ENCODE measurements around the gene BYSL.

Gene BYSL

DNA sequence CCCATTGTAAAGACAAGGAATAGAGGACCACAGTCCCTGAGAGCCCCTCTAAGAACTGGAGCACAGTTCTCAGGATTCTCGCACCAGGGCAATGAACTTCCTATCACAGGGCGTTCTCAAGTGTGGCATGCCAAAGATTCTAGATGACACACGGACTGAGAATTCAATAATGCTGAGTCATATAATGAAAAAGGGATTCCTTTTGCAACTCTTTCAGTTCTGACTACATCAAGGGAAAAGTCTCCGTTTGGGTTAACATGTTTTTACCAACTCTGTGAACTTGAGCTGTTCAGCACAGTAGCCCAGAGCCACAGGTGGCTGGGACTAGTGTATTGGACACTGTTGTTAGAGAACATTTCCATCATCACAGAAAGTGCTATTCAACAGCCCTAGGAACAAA is 3.8 kb upstream of the BYSL start:
- DNase-seq (ENCODE audit: low read depth): no peak

DNA sequence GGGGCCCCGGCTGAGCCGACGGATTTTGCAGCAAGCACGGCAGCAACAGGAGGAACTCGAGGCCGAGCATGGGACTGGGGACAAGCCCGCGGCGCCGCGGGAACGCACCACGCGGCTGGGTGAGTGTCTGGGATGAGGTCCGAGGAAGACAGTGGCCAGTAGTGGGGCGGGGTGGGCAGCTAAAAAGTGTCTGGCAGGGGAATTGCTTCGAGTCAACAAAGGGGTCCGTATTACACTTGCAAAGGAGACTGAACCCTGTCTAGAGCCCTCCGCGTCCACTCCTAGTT is 356 bp downstream of the BYSL start:
- DNase-seq (ENCODE audit: low read depth): no peak

DNA sequence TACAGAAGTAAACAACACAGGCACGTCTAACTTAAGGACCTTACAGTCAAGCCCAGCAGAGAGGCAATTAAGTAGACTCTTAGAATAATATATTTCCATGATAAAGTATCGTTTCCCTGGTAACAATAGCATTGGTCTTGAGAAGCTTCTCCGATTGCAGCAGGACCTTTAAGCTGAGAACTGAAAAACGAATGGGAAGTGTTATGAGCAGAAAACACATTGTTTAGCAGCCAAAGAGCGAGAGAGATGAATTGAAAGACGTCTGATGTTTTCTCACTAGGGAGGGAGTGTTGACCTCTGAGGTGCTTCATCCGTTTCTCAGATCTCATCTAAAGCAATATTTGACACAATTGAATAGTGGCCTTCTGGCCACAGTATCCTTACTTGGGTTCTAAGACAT is 855 bp downstream of the BYSL start:
- DNase-seq (ENCODE audit: low read depth): no peak

GRCh38 chr6:41927253-41927652 is 6.0 kb downstream of the BYSL start:
- no peak for DNase-seq (ENCODE audit: low read depth)

GRCh38 chr6:41929924-41930323 is 8.6 kb downstream of the BYSL start:
- no peak for DNase-seq (ENCODE audit: low read depth)

GRCh38 chr6:41931792-41932191 is 10.5 kb downstream of the BYSL start:
- DNase-seq (ENCODE audit: low read depth): no peak

DNA sequence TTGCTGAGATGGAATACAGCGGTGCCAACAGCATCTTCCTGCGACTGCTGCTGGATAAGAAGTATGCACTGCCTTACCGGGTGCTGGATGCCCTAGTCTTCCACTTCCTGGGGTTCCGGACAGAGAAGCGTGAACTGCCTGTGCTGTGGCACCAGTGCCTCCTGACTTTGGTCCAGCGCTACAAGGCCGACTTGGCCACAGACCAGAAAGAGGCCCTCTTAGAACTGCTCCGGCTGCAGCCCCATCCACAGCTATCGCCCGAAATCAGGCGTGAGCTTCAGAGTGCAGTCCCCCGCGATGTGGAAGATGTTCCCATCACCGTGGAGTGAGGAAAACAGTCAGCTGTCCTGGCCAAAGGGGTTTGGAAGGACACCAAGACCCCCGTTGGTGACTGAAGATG is 11.1 kb downstream of the BYSL start:
- DNase-seq (ENCODE audit: low read depth): no peak

GRCh38 chr6:41934278-41935192 is 13.2 kb downstream of the BYSL start:
- DNase-seq (ENCODE audit: low read depth): no peak

DNA sequence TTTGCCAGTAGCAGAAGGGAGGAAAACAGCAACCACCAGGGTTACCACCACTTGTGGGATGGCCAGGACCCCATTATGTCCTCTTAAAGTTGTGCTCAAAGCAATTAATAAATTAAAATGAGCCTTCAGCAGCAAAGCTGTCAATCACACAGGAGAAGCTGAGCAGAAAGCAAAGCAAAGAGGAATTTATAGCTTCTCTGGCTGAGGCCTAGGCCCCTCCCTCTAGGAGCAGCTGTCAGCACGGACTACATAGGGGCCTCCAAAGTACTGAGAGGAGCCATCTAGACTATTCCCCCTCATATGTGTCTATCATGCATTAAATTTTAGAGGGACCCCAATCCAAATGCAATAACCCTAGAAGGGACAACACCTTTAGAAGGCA is 13.9 kb downstream of the BYSL start:
- no peak for DNase-seq (ENCODE audit: low read depth)

- DNase-seq (ENCODE audit: low read depth): no peak
These were observed 14.4 kb downstream of the BYSL start for GRCh38 chr6:41935685-41936072.

DNA sequence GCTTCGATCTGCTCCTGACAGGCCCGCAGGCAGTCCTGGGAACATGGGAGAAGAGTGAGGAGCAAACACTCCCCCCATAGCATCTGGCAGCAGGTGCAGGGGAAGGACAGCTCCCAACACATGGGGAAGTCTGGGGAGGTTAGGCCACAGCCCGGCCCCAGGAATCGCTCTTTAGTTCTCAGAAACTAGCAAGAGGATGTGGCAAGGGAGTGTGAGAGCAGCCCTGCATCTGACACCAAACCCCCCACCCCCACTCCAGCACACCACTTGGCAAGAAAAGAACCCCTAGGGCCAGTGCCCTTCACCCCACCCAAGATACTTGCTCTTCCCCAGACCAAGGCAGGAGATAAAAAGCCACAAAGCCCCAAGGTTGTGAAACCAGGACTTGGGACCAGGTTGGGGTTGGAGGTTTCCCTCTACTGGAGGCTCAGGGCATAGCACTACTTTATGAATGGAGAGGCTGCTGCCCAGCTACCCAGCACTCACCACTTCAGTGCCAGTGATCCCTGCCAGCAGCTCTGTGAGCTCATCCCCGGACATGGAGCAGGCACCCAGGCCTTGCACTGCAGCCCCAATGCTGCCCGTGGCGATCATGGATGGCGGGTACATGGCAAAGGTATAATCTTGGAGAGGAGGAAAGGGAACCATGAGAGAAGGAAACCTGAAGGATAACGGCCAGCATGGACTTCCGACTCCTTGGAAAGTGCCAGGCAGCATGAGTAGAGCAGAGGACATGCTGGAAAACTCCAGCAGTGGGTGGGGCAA is 15.0 kb downstream of the BYSL start:
- DNase-seq (ENCODE audit: low read depth): peak; percentile 94

DNA sequence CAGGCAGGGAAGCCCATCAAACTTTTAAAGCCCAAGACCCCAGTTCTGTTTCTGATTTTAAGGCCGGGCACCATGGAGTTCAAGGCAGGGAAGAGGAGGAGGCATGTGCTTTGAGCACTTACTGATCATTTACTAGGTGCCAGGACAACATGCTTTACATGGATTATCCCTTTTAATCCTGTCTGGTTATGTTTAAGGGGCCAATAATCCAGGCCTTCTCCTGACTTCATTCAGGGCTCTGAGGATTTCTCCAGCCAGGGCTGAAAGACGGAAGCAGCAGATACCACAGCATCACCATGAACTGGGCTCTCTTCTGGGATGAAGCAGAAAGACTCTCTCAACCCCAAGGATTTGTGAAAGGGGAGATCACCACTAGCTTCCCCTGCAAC is 16.2 kb downstream of the BYSL start:
- DNase-seq (ENCODE audit: low read depth): no peak

DNA sequence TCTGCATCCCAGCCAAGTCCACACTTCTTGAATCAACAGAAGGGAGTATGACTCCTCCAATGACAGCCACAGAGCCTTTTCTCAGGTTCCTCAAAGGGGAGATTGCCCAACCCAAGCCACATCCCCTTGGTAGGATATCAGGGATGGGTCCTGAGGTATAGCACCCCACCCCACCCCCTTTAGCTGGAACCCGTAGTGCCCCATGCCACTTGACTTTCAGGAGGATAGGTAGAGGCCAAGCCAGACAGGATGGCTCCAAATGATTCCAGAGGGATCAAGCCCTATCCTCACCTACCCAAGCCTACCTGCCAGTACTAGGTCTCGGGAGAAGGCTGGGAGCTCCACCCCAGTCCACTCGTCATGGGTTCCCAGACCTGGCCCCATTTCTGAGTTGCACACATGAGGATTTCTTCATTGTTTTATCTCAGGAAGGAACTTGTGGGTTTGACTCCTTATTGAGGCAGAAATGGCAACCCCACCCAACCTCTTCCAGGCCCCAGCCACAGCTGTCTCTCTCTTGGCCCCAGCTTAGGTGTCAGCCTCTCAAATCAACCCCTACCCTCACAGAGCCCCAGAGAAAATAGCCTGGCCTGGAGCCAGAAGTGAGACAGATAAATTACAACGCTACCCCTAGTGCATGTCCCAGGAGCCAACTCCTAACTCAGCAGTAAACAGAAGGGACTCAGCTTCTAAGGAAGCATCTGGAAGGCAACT is 16.7 kb downstream of the BYSL start:
- peak; percentile 68 for DNase-seq (ENCODE audit: low read depth)

DNA sequence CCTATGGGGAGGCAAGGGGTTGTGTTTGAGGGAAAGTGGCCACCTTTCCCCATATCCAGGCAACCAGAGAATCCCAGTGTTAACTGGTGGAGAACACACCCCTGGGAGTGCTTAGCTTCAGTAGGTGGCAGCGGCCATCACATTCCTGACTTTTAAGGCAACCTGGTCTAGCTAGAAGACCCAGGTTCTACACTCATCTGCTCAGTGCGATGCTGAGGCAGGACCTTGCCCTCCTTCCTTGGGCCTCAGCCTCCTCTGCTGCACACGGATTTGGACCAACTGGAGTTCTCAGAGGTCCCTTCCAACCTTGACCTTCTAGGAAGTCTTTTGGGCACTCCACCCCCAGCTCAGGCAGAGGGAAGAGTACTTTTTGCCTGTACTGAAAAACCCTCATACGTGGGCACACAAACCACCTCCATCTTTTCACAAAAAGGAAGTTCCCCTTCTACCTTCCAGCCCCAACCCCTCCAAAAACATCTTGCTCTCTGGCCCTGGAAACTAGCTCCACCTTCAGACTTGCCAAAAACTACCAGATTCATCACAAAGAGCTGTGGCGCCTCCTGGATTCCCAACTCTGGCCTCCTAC is 17.4 kb downstream of the BYSL start:
- no peak for DNase-seq (ENCODE audit: low read depth)

DNA sequence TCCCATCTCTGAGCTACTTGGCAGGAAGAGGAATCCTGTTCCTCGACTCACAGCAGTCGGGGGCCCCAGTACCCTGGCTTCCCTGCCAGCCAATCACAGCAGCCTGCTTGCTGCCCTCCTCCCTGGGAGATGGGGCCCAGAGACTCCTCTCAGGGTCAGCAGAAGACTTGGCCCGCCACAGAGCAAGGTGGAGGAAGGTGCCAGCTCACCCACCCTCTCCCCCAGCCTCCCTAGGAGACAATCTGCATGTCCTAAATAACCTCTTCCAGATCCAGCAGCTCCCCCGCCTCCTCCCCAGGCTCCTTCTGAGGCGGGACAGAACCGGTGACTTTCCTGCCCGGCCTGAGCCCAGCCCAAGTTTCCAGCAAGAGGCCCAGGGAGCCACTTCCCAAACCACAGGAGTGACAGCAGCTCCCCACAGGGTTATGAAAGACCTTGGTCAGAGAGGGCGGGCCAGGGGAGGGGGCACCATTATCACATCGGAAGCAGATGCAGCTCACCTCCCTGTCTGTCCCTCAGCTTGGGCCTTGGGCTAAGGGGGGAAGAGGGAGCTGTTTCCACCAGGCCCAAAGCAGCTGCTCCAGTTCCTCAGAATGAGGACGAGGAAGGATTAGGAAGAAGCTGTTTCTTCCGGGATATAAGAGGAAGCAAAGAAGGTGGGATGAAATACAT is 18.0 kb downstream of the BYSL start:
- peak; percentile 96 for DNase-seq (ENCODE audit: low read depth)

DNA sequence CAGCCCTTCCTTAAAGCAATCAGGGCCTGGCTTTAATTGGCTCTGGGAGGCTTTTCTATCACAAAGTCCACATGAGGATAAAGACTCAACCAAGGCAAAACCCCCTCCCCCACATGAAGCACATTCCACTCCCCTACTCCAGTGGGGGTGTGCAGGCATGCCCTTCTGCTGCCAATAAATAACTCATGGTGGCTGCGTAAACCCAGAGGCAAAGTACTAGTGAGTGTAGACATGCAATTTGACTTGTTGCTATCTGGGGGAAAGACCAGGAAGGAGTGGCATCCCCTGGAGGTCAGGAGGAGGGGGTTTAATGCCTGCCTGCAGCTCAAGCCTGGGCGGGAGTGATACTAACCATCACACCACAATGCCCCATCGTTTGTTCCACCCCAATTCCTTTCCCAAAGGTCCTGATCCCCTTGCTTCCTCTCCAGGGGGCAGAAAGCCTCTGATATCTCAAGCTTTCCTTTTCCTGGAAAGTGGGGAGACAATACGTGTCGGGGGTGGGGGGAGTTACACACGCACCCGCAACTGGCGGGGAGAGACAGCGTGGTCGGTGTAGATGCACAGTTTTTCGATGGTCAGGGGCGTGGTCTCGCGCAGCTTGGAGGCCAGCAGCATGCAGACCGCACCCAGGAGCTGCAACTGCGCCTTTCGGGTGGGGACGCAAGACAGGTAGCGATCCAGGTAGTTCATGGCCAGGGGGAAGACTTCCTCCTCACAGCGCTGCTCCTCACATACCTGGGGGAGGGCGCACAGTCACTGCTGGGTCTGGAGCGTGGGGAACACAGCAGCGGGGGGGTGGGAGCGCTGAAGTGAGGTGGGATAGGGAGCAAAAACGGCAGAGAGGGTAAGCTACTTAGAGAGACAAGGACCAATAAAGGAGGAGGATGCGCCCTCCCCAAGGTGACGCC is 18.8 kb downstream of the BYSL start:
- peak; percentile 69 for DNase-seq (ENCODE audit: low read depth)

DNA sequence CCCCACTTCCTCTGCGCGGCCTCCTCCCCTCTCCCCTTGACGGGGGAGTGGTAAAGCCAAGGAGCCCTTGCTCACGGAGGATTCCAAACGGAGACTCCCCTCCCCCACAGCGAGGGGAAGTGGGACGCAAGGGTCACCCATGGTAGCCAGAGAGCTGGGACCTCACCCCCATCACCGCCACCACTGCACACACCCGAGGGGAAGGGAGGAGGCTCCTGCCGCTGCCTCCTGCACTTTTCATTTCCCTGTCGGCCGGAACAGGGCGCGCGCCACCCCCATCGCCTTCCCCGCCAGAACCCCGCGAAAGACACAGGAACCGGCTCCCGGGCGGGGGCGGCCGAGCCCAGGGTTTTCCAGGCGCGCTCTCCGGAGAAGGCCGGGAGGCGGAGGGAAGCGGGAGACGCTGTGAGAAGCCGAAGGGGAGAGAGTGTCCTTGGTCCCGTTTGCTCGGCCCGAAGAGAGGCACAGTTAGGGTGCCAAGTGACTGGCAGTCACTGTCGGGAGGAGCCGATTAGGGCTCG is 19.5 kb downstream of the BYSL start:
- peak; percentile 91 for DNase-seq (ENCODE audit: low read depth)

- peak; percentile 77 for DNase-seq (ENCODE audit: low read depth)
These were observed 20.2 kb downstream of the BYSL start, which contains the start of gene CCND3 for GRCh38 chr6:41941280-41942066. TSS of gene CCND3 (minus strand) at chr6:41941808. CDS start at chr6:41941649, 159 bp downstream.

- DNase-seq (ENCODE audit: low read depth): no peak
These were observed 21.0 kb downstream of the BYSL start for GRCh38 chr6:41942067-41942851.

Data from CMK (cell line).